GM23248 (cell line): ENCODE data around the gene RCOR1.

Experiments used
- EZH2 ChIP-seq: fragments of 200-600 bp; sonication (generic); IDR thresholded peaks from 2 replicates; pipeline ENCODE4 v1.6.1; 2018; ENCODE audit warnings: antibody characterized with exemption, mild to moderate bottlenecking; ENCODE audit not compliant: insufficient read depth, poor library complexity, severe bottlenecking
- EZH2phosphoT487 ChIP-seq: fragments of 200-600 bp; sonication (generic); IDR thresholded peaks from 2 replicates; pipeline ENCODE4 v1.6.1; 2018; ENCODE audit warnings: antibody characterized with exemption, moderate library complexity, mild to moderate bottlenecking, low read depth; ENCODE audit not compliant: insufficient read depth

GRCh38 chr14:102774391-102775153 lies 182.1 kb downstream of the RCOR1 start:
- TF ChIP-seq EZH2: no peak
- TF ChIP-seq EZH2phosphoT487: no peak
